Right lung (tissue), 5 donors: ENCODE results near the gene LRIG1. TPM values are rescaled to one million over a fixed set of nuclear protein-coding genes. Genes with fewer than 3 reads are reported as not detected.
"Not testable (repeated sequence)": the region's sequence is repeated elsewhere in the genome, so short reads cannot be mapped to it uniquely, and the experiment has no call there.

Source experiments
- DNase-seq, 2 donors: peaks; one replicate each; pipeline ENCODE4 v3.0.0-alpha.2; 2013
- polyA plus RNA-seq, 5 donors: library from polyadenylated mRNA; unstranded; fragments of 120-200 nt; gene quantifications; one replicate each; pipeline versions ENCODE4 v1.2.1 to v1.2.3, GENCODE V29; 2013; ENCODE audit warnings: inconsistent platforms in 1 of 5, low replicate concordance in 1 of 5; ENCODE audit not compliant: insufficient read length in 5 of 5, insufficient read depth in 1 of 5

LRIG1 gene
- polyA plus RNA-seq, 5 donors: 28.9 to 40.5 (median 37.3) TPM

- DNase-seq: not testable (repeated sequence)
Observed at GRCh38 chr3:66421144-66421543, 79.7 kb downstream of the LRIG1 start.

GRCh38 chr3:66419036-66419435 lies 81.8 kb downstream of the LRIG1 start:
- no peak for DNase-seq

GRCh38 chr3:66418475-66418931 lies 82.3 kb downstream of the LRIG1 start:
- no peak for DNase-seq

- DNase-seq: no peak
Observed at GRCh38 chr3:66416556-66417304, 84.1 kb downstream of the LRIG1 start.

GRCh38 chr3:66415867-66416428 lies 84.9 kb downstream of the LRIG1 start:
- DNase-seq: no peak

GRCh38 chr3:66414846-66415245 lies 86.0 kb downstream of the LRIG1 start:
- DNase-seq: no peak

GRCh38 chr3:66413151-66413751 lies 87.6 kb downstream of the LRIG1 start:
- DNase-seq: no peak

GRCh38 chr3:66411961-66412887 lies 88.6 kb downstream of the LRIG1 start:
- no peak for DNase-seq

- DNase-seq: no peak
Observed at GRCh38 chr3:66411474-66411873, 89.3 kb downstream of the LRIG1 start.

- no peak for DNase-seq
Observed at GRCh38 chr3:66410976-66411375, 89.8 kb downstream of the LRIG1 start.

GRCh38 chr3:66409771-66410754 lies 90.8 kb downstream of the LRIG1 start:
- no peak for DNase-seq

GRCh38 chr3:66407611-66408218 lies 93.1 kb downstream of the LRIG1 start:
- DNase-seq: no peak

- DNase-seq: no peak
Observed at GRCh38 chr3:66406831-66407610, 93.8 kb downstream of the LRIG1 start.

- no peak for DNase-seq
Observed at GRCh38 chr3:66406163-66406562, 94.7 kb downstream of the LRIG1 start.

GRCh38 chr3:66405701-66406091 lies 95.1 kb downstream of the LRIG1 start:
- no peak for DNase-seq

- DNase-seq: no peak
Observed at GRCh38 chr3:66404903-66405700, 95.7 kb downstream of the LRIG1 start.

- DNase-seq: no peak
Observed at GRCh38 chr3:66404197-66404596, 96.6 kb downstream of the LRIG1 start.

- no peak for DNase-seq
Observed at GRCh38 chr3:66403323-66403990, 97.4 kb downstream of the LRIG1 start.
